Activated T-cell treated with anti-CD3 and anti-CD28 coated beads, Interleukin-2, amount 50 U/mL, for 4 hours (primary cell): ENCODE data around the gene ZNF74. TPM values are rescaled to one million over a fixed set of nuclear protein-coding genes. Genes with fewer than 3 reads are reported as not detected.

Source experiments
- ATAC-seq, 2 donors: fragments of 200-7000 bp; cut with Tn5 transposase; one replicate each; pipeline ENCODE4 v1.10.0; 2021
- DNase-seq: peaks from one replicate; pipeline ENCODE4 v3.0.0-alpha.2; 2020
- H3K27me3 Mint-ChIP-seq: one replicate; pipeline ENCODE4 v1.8.0; 2021; ENCODE audit warnings: low read depth, mixed read lengths
- H3K36me3 Mint-ChIP-seq: one replicate; pipeline ENCODE4 v1.8.0; 2022; ENCODE audit warnings: mixed read lengths; ENCODE audit not compliant: insufficient read depth
- H3K4me1 Mint-ChIP-seq: one replicate; pipeline ENCODE4 v1.8.0; 2021; ENCODE audit warnings: low read depth, mixed read lengths
- H3K4me3 Mint-ChIP-seq: one replicate; pipeline ENCODE4 v1.8.0; 2021; ENCODE audit warnings: mild to moderate bottlenecking, moderate library complexity, mixed read lengths
- H3K9me3 Mint-ChIP-seq: one replicate; pipeline ENCODE4 v1.8.0; 2021; ENCODE audit warnings: mixed read lengths
- total RNA-seq, 3 donors: library from RNA; stranded (reverse); gene quantifications; one replicate each; pipeline ENCODE4 v1.2.1, GENCODE V29; 2021

ZNF74 gene
- total RNA-seq, 3 donors from 2014 or later = 16.4 to 21.1 (median 19.4) TPM

GRCh38 chr22:20433686-20434241, 39.8 kb downstream of the ZNF74 start:
- H3K27me3 Mint-ChIP-seq = peaks cover 46% of the 10 kb centered on the region
- H3K4me1 Mint-ChIP-seq = peaks cover 22% of the 10 kb centered on the region
- no peaks in the 10 kb centered on the region for H3K9me3 Mint-ChIP-seq
- no peak for DNase-seq
- H3K4me3 Mint-ChIP-seq = no peak overlapping the region
- H3K36me3 Mint-ChIP-seq = no peaks in the 10 kb centered on the region
- no peak for ATAC-seq

GRCh38 chr22:20434264-20434751, 40.4 kb downstream of the ZNF74 start:
- no peak overlapping the region for H3K4me3 Mint-ChIP-seq

GRCh38 chr22:20434773-20435172, 40.8 kb downstream of the ZNF74 start:
- no peaks in the 10 kb centered on the region for H3K36me3 Mint-ChIP-seq

More at GRCh38 chr22:20434264-20434751, 40.4 kb downstream of the ZNF74 start:
- H3K9me3 Mint-ChIP-seq = no peaks in the 10 kb centered on the region
- DNase-seq (no peak), ATAC-seq (no peak)
- H3K27me3 Mint-ChIP-seq = peaks cover 46% of the 10 kb centered on the region
- peaks cover 18% of the 10 kb centered on the region for H3K4me1 Mint-ChIP-seq
- no peaks in the 10 kb centered on the region for H3K36me3 Mint-ChIP-seq

GRCh38 chr22:20435436-20436306, 41.7 kb downstream of the ZNF74 start:
- no peak for ATAC-seq
- Mint-ChIP-seq H3K27me3 (peaks cover 49% of the 10 kb centered on the region), H3K4me3 (peak overlapping the region; percentile 21), H3K9me3 (no peaks in the 10 kb centered on the region), H3K36me3 (no peaks in the 10 kb centered on the region), H3K4me1 (peaks cover 11% of the 10 kb centered on the region)
- DNase-seq = no peak

More at GRCh38 chr22:20434773-20435172, 40.8 kb downstream of the ZNF74 start:
- DNase-seq = no peak
- Mint-ChIP-seq H3K9me3 (no peaks in the 10 kb centered on the region), H3K4me3 (no peak overlapping the region), H3K4me1 (peaks cover 18% of the 10 kb centered on the region), H3K27me3 (peaks cover 49% of the 10 kb centered on the region)
- ATAC-seq = no peak

DNA sequence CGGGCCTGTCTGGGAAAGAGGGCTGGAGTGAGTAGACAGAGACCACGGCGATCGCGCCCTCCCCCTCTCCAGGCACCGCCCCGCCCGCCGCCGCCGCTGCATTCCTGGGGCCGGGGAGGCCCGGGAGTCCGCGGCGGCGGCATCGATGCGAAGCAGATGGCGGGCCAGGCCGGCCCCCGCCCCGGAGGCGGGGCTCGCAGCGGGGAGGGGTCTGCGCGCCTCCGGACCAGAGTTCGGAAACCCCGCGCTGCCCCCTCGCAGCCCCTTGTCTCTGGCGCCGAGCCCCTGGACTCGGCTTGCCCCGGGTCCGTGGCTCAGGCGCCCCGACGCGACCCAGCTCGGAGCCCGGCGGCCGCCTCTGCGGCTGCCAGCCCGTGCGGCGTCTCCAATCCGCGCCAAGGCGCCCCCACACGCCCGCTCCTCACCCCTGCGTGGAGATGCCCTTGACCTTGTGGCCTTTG, 42.4 kb downstream of the ZNF74 start:
- H3K36me3 Mint-ChIP-seq = no peaks in the 10 kb centered on the region
- ATAC-seq (peak; percentile 35 to 36), DNase-seq (no peak)

GRCh38 chr22:20436768-20437612, 43.0 kb downstream of the ZNF74 start:
- peaks cover 47% of the 10 kb centered on the region for H3K27me3 Mint-ChIP-seq
- H3K4me3 Mint-ChIP-seq = peak overlapping the region; percentile 74
- ATAC-seq = peak; percentile 20
- H3K36me3 Mint-ChIP-seq = no peaks in the 10 kb centered on the region
- no peaks in the 10 kb centered on the region for H3K9me3 Mint-ChIP-seq
- no peak for DNase-seq
- H3K4me1 Mint-ChIP-seq = peaks cover 11% of the 10 kb centered on the region

More for the DNA sequence above, 42.4 kb downstream of the ZNF74 start:
- peak overlapping the region; percentile 74 for H3K4me3 Mint-ChIP-seq
- peaks cover 49% of the 10 kb centered on the region for H3K27me3 Mint-ChIP-seq
- H3K9me3 Mint-ChIP-seq = no peaks in the 10 kb centered on the region
- H3K4me1 Mint-ChIP-seq = peaks cover 11% of the 10 kb centered on the region

- DNase-seq = no peak
- H3K27me3 Mint-ChIP-seq = peaks cover 42% of the 10 kb centered on the region
- H3K4me1 Mint-ChIP-seq = peaks cover 11% of the 10 kb centered on the region
- H3K4me3 Mint-ChIP-seq = peak within 1 kb of the TSS; percentile 74
- ATAC-seq = peak; percentile 20 to 33
- no peaks in the 10 kb centered on the region for H3K9me3 Mint-ChIP-seq
- peaks cover 3% of the 10 kb centered on the region for H3K36me3 Mint-ChIP-seq
Observed at GRCh38 chr22:20437613-20438426, 43.9 kb downstream of the ZNF74 start, which contains the start of gene SCARF2. SCARF2 (minus strand) TSS chr22:20437825; CDS start chr22:20437754, 71 bp downstream.

GRCh38 chr22:20438427-20438677, 44.4 kb downstream of the ZNF74 start:
- Mint-ChIP-seq H3K9me3 (no peaks in the 10 kb centered on the region), H3K27me3 (peaks cover 40% of the 10 kb centered on the region), H3K4me1 (peaks cover 11% of the 10 kb centered on the region), H3K4me3 (no peak overlapping the region), H3K36me3 (peaks cover 7% of the 10 kb centered on the region)
- no peak for ATAC-seq
- no peak for DNase-seq

- Mint-ChIP-seq H3K9me3 (no peaks in the 10 kb centered on the region), H3K36me3 (peaks cover 7% of the 10 kb centered on the region), H3K27me3 (peaks cover 40% of the 10 kb centered on the region), H3K4me3 (no peak overlapping the region), H3K4me1 (peaks cover 11% of the 10 kb centered on the region)
- no peak for DNase-seq
- ATAC-seq = no peak
Observed at GRCh38 chr22:20438678-20439492, 44.9 kb downstream of the ZNF74 start.

DNA sequence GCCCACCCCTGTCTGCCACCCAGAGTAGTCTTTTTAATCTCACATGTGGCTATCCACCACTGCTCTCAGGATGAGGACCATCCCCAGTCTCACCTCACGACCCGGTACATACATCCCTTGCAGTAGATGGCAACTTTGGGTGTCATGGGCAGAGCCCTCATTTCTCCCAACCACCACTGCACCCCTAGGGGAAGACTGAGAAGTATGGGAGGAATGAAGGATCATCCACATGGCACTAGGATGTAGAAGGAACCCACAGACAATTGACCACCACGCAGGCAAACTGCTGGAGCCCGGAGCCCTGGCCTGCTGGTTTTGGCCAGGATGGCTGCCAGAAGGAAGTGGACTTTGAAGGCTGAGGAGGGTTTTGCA, 45.6 kb downstream of the ZNF74 start:
- ATAC-seq = no peak
- H3K4me3 Mint-ChIP-seq = no peak overlapping the region
- peaks cover 11% of the 10 kb centered on the region for H3K4me1 Mint-ChIP-seq
- no peaks in the 10 kb centered on the region for H3K9me3 Mint-ChIP-seq
- H3K36me3 Mint-ChIP-seq = peaks cover 13% of the 10 kb centered on the region
- H3K27me3 Mint-ChIP-seq = peaks cover 34% of the 10 kb centered on the region
- no peak for DNase-seq

- Mint-ChIP-seq H3K36me3 (peaks cover 14% of the 10 kb centered on the region), H3K9me3 (no peaks in the 10 kb centered on the region), H3K4me3 (no peak overlapping the region), H3K4me1 (peaks cover 11% of the 10 kb centered on the region), H3K27me3 (peaks cover 29% of the 10 kb centered on the region)
- DNase-seq = no peak
- ATAC-seq = no peak
Observed at GRCh38 chr22:20439928-20440575, 46.1 kb downstream of the ZNF74 start.

- Mint-ChIP-seq H3K36me3 (peaks cover 15% of the 10 kb centered on the region), H3K4me3 (no peak overlapping the region), H3K4me1 (peaks cover 9% of the 10 kb centered on the region), H3K9me3 (no peaks in the 10 kb centered on the region), H3K27me3 (peaks cover 21% of the 10 kb centered on the region)
- DNase-seq (no peak), ATAC-seq (no peak)
Observed at GRCh38 chr22:20440637-20441591, 47.0 kb downstream of the ZNF74 start.
